Osteocyte (in vitro differentiated cells): ENCODE data around the gene ITGB5. TPM values are rescaled to one million over a fixed set of nuclear protein-coding genes. Genes with fewer than 3 reads are reported as not detected.
"Not testable (repeated sequence)": the region's sequence is repeated elsewhere in the genome, so short reads cannot be mapped to it uniquely, and the experiment has no call there.

ENCODE experiments used
- DNase-seq: peaks from one replicate; pipeline ENCODE4 v3.0.0; 2021; ENCODE audit warnings: mixed read lengths; ENCODE audit not compliant: unreplicated experiment; ENCODE audit errors: extremely low spot score
- H3K27ac Mint-ChIP-seq: one replicate; pipeline ENCODE4 v1.8.0; 2021; ENCODE audit warnings: mild to moderate bottlenecking, mixed read lengths; ENCODE audit not compliant: unreplicated experiment
- H3K27me3 Mint-ChIP-seq: one replicate; pipeline ENCODE4 v1.8.0; 2021; ENCODE audit warnings: mixed read lengths; ENCODE audit not compliant: unreplicated experiment
- H3K36me3 Mint-ChIP-seq: one replicate; pipeline ENCODE4 v1.8.0; 2021; ENCODE audit warnings: mixed read lengths; ENCODE audit not compliant: unreplicated experiment
- H3K4me1 Mint-ChIP-seq: one replicate; pipeline ENCODE4 v1.8.0; 2021; ENCODE audit warnings: mixed read lengths; ENCODE audit not compliant: unreplicated experiment
- H3K4me3 Mint-ChIP-seq: one replicate; pipeline ENCODE4 v1.8.0; 2021; ENCODE audit warnings: mild to moderate bottlenecking, moderate library complexity, mixed read lengths; ENCODE audit not compliant: unreplicated experiment
- H3K9me3 Mint-ChIP-seq: one replicate; pipeline ENCODE4 v1.8.0; 2021; ENCODE audit warnings: mixed read lengths; ENCODE audit not compliant: unreplicated experiment
- total RNA-seq: library from RNA; stranded (reverse); gene quantifications from 2 replicates; pipeline ENCODE4 v1.2.1, GENCODE V29; 2021
- TF ChIP-seq, protein P1 (sequence below): fragments of 200-600 bp; sonication (generic); IDR thresholded peaks from 2 replicates; pipeline ENCODE4 v1.5.0; 2021; ENCODE audit warnings: antibody characterized with exemption, mild to moderate bottlenecking, moderate library complexity

The ITGB5 gene
- total RNA-seq, 1 donor from 2014 or later, result 419 TPM

DNA sequence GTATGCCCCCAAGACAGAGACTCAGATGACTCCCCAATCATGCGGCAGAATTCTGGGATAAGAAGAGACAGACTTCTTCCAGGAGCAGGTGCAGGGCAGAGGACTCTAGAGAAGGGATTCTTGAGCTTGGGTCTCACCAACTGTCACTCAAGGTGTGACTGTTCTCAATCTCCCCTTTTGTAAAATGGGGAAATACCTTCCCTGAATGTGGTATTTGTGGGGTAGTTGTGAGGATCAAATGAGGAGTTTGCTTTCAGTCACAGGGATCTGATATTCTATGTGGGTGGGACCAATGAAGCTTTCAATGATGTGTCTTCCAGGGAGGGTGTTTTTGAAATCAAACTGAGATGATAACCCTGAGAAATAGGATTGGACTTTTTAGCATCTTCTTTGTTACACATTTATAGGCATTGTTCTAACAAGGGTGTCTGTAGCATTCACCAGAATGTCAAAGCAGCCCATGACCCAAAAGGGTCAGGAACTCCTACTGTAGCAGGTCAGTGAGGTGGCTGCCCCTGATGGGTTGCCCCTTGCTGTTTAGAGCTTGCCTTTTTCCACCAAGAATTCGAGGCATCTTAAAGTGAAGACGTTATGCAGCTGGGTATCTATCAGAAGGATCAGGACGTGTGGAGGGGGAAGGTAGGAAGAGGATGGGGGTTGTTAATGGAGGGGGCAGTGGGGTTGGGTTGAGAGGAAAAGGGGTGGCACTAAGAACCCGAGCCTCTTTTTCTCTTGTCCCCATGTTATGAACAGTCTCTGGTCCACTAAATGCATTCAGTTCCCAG is 128.1 kb downstream of the ITGB5 start:
- TF ChIP-seq, protein P1, sequence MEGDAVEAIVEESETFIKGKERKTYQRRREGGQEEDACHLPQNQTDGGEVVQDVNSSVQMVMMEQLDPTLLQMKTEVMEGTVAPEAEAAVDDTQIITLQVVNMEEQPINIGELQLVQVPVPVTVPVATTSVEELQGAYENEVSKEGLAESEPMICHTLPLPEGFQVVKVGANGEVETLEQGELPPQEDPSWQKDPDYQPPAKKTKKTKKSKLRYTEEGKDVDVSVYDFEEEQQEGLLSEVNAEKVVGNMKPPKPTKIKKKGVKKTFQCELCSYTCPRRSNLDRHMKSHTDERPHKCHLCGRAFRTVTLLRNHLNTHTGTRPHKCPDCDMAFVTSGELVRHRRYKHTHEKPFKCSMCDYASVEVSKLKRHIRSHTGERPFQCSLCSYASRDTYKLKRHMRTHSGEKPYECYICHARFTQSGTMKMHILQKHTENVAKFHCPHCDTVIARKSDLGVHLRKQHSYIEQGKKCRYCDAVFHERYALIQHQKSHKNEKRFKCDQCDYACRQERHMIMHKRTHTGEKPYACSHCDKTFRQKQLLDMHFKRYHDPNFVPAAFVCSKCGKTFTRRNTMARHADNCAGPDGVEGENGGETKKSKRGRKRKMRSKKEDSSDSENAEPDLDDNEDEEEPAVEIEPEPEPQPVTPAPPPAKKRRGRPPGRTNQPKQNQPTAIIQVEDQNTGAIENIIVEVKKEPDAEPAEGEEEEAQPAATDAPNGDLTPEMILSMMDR, result no peak
- Mint-ChIP-seq H3K27me3 (no peaks in the 10 kb centered on the region), H3K27ac (no peak overlapping the region), H3K36me3 (peaks cover 6% of the 10 kb centered on the region), H3K4me1 (peaks cover 24% of the 10 kb centered on the region), H3K9me3 (no peaks in the 10 kb centered on the region), H3K4me3 (no peak overlapping the region)
- no peak for DNase-seq

DNA sequence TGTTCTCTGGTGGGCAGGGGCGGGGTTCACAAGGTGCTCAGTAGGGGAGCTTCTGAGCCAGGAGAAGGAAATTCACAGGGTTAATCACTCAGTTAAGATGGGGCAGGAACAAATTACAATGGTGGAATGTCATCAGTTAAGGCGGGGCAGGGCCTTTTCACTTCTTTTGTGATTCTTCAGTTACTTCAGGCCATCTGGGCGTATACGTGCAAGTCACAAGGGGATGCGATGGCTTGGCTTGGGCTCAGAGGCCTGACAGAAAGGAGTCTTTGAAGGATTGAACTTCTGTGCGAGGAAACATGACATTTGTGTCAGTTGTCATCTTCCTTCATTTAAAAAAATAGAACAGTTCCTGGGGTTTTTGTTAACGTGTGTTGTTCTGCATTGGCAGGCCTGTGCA is 129.2 kb downstream of the ITGB5 start:
- DNase-seq, H3K9me3 Mint-ChIP-seq, H3K36me3 Mint-ChIP-seq, H3K4me3 Mint-ChIP-seq, H3K27ac Mint-ChIP-seq, H3K27me3 Mint-ChIP-seq: not testable (repeated sequence)
- peaks cover 24% of the 10 kb centered on the region for H3K4me1 Mint-ChIP-seq

DNA sequence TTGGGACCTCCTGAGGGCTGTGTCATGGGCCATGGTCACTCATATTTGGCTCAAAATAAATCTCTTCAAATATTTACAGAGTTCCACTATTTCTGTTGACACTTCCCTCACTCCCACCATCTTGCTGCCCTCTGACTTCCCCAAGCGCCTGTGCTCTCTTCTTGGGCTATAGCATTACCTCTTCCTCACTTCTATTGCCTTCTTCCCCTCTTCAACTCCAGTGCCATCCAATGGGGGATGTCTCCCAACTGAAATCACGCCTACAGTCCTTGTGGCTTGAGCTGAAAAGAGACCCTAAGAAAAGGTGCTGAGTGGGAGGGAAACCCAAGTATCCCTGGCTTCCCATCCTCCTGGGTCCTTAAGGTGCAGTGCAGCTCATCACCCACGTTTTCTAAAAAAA is 135.1 kb downstream of the ITGB5 start:
- no peaks in the 10 kb centered on the region for H3K27me3 Mint-ChIP-seq
- TF ChIP-seq, protein P1, result no peak
- no peak for DNase-seq
- H3K4me1 Mint-ChIP-seq, result no peaks in the 10 kb centered on the region
- H3K36me3 Mint-ChIP-seq, result no peaks in the 10 kb centered on the region
- peak overlapping the region; percentile 18 for H3K27ac Mint-ChIP-seq
- H3K4me3 Mint-ChIP-seq, result no peak overlapping the region
- H3K9me3 Mint-ChIP-seq, result no peaks in the 10 kb centered on the region

DNA sequence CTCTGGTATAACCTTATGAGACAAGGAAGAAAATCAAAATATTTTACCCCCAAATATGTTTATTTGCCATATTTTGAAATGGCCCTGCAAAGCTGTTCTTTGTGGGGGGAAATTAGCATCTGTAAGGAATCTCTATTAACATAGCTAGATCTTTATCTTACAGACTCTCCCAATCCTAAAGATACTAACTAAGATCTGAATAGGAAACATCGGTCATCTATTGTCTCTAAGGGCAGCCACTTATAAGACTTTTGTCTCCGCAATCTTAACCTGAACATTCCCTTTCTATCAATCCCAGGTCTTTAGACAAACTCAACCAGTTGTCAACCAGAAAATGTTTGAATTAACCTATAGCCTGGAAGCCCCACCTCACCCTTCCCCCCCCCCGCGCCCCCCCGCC is 135.7 kb downstream of the ITGB5 start:
- TF ChIP-seq, protein P1, result no peak
- no peak for DNase-seq
- no peaks in the 10 kb centered on the region for H3K9me3 Mint-ChIP-seq
- no peaks in the 10 kb centered on the region for H3K4me1 Mint-ChIP-seq
- H3K27me3 Mint-ChIP-seq, result no peaks in the 10 kb centered on the region
- no peak overlapping the region for H3K4me3 Mint-ChIP-seq
- peaks cover 2% of the 10 kb centered on the region for H3K36me3 Mint-ChIP-seq
- H3K27ac Mint-ChIP-seq, result no peak overlapping the region

DNA sequence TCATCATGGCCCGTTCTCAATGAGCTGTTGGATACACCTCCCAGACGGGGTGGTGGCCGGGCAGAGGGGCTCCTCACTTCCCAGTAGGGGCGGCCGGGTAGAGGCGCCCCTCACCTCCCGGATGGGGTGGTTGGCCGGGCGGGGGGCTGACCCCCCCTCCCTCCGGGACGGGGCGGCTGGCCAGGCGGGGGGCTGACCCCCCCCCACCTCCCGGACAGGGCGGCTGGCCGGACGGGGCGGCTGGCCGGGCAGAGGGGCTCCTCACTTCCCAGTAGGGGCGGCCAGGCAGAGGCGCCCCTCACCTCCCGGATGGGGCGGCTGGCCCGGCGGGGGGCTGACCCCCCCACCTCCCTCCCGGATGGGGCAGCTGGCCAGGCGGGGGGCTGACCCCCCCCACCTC is 137.3 kb downstream of the ITGB5 start:
- peak; percentile 72 for DNase-seq
- not testable (repeated sequence) for H3K9me3 Mint-ChIP-seq, H3K27me3 Mint-ChIP-seq, H3K27ac Mint-ChIP-seq, H3K4me3 Mint-ChIP-seq, H3K4me1 Mint-ChIP-seq, H3K36me3 Mint-ChIP-seq

DNA sequence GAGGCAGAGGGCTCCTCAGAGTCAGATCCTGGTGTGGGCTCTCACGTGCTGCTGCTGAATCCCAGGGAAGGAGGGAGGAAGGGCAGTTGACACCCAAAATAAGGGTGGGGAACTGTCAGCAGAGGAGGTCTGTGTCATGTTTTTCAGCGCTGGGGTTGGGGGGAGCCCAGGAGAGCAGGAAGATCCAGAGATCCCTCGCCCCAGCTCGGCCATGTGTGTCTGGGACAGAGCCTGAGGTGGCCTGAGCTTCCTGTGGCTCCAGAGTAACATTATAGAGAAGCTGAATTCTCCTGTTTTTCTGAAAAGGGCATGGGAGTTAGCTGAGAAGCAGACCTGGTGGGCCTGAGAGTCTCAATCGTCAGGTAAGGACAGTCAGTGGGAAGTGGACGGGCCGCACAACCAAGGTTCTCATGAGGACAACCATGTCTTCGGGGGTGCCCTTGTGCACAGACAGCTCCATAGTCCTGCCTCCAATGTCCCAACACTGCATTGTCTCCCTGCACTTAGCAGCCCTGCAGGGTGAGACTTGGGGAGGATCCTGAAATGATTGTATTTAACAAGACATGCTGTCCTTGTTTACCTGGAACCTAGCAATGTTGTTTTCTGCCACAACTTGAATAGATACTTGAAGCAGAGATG is 138.5 kb downstream of the ITGB5 start:
- Mint-ChIP-seq H3K4me3 (no peak overlapping the region), H3K9me3 (no peaks in the 10 kb centered on the region), H3K27me3 (no peaks in the 10 kb centered on the region), H3K36me3 (peaks cover 14% of the 10 kb centered on the region), H3K27ac (no peak overlapping the region), H3K4me1 (no peaks in the 10 kb centered on the region)
- TF ChIP-seq, protein P1, result no peak
- no peak for DNase-seq
